ENCODE results near the gene ACVR1C.
"Not testable (repeated sequence)": the region's sequence is repeated elsewhere in the genome, so short reads cannot be mapped to it uniquely, and the experiment has no call there.

ACVR1C gene

GRCh38 chr2:157523270-157524247 is 105.1 kb downstream of the ACVR1C start:
- no peak for TF ChIP-seq POLR2AphosphoS5 (IDR thresholded peaks at IDR 0.05; ENCODE audit: low read depth, low read length)
- TF ChIP-seq POLR2A (IDR thresholded peaks at IDR 0.05; ENCODE audit: low read depth, low read length), result no peak
- TF ChIP-seq TAF1 (IDR thresholded peaks at IDR 0.05; ENCODE audit: borderline replicate concordance, low read depth, low read length), result no peak
- DNase-seq (ENCODE audit: insufficient read length) (no peak), FAIRE-seq (no peak)

- FAIRE-seq; DNase-seq (ENCODE audit: insufficient read length): not testable (repeated sequence)
Observed at GRCh38 chr2:157514966-157515365, 113.7 kb downstream of the ACVR1C start.

GRCh38 chr2:157509744-157510143 is 118.9 kb downstream of the ACVR1C start:
- DNase-seq (ENCODE audit: insufficient read length) (no peak), FAIRE-seq (no peak)
- TF ChIP-seq TAF1 (IDR thresholded peaks at IDR 0.05; ENCODE audit: borderline replicate concordance, low read depth, low read length) (no peak), POLR2AphosphoS5 (IDR thresholded peaks at IDR 0.05; ENCODE audit: low read depth, low read length) (no peak)

- TF ChIP-seq TAF1 (IDR thresholded peaks at IDR 0.05; ENCODE audit: borderline replicate concordance, low read depth, low read length) (no peak), POLR2AphosphoS5 (IDR thresholded peaks at IDR 0.05; ENCODE audit: low read depth, low read length) (no peak)
- no peak for DNase-seq (ENCODE audit: insufficient read length)
- FAIRE-seq, result peak; percentile 33
Observed at GRCh38 chr2:157508676-157509075, 120.0 kb downstream of the ACVR1C start.

GRCh38 chr2:157506586-157506985 is 122.1 kb downstream of the ACVR1C start:
- TF ChIP-seq POLR2A (IDR thresholded peaks at IDR 0.05; ENCODE audit: low read depth, low read length) (no peak), POLR2AphosphoS5 (IDR thresholded peaks at IDR 0.05; ENCODE audit: low read depth, low read length) (no peak), TAF1 (IDR thresholded peaks at IDR 0.05; ENCODE audit: borderline replicate concordance, low read depth, low read length) (no peak)
- no peak for DNase-seq (ENCODE audit: insufficient read length)
- no peak for FAIRE-seq

GRCh38 chr2:157504623-157505022 is 124.0 kb downstream of the ACVR1C start:
- no peak for TF ChIP-seq TAF1 (IDR thresholded peaks at IDR 0.05; ENCODE audit: borderline replicate concordance, low read depth, low read length)
- no peak for TF ChIP-seq POLR2A (IDR thresholded peaks at IDR 0.05; ENCODE audit: low read depth, low read length)
- FAIRE-seq (no peak), DNase-seq (ENCODE audit: insufficient read length) (no peak)

- no peak for DNase-seq (ENCODE audit: insufficient read length)
- TF ChIP-seq POLR2A (IDR thresholded peaks at IDR 0.05; ENCODE audit: low read depth, low read length), result no peak
- FAIRE-seq, result peak; percentile 5
Observed at GRCh38 chr2:157501026-157501425, 127.6 kb downstream of the ACVR1C start.

GRCh38 chr2:157500334-157500733 is 128.3 kb downstream of the ACVR1C start:
- TF ChIP-seq TAF1 (IDR thresholded peaks at IDR 0.05; ENCODE audit: borderline replicate concordance, low read depth, low read length), result no peak
- no peak for TF ChIP-seq POLR2AphosphoS5 (IDR thresholded peaks at IDR 0.05; ENCODE audit: low read depth, low read length)
- no peak for TF ChIP-seq POLR2A (IDR thresholded peaks at IDR 0.05; ENCODE audit: low read depth, low read length)
- DNase-seq (ENCODE audit: insufficient read length) (no peak), FAIRE-seq (no peak)

GRCh38 chr2:157498483-157498882 is 130.2 kb downstream of the ACVR1C start:
- FAIRE-seq (no peak), DNase-seq (ENCODE audit: insufficient read length) (no peak)
- TF ChIP-seq TAF1 (IDR thresholded peaks at IDR 0.05; ENCODE audit: borderline replicate concordance, low read depth, low read length) (no peak), POLR2AphosphoS5 (IDR thresholded peaks at IDR 0.05; ENCODE audit: low read depth, low read length) (no peak), POLR2A (IDR thresholded peaks at IDR 0.05; ENCODE audit: low read depth, low read length) (no peak)

- DNase-seq (ENCODE audit: insufficient read length), result no peak
- FAIRE-seq, result peak; percentile 90
- TF ChIP-seq POLR2A (IDR thresholded peaks at IDR 0.05; ENCODE audit: low read depth, low read length) (no peak), POLR2AphosphoS5 (IDR thresholded peaks at IDR 0.05; ENCODE audit: low read depth, low read length) (no peak), TAF1 (IDR thresholded peaks at IDR 0.05; ENCODE audit: borderline replicate concordance, low read depth, low read length) (no peak)
Observed at GRCh38 chr2:157497638-157498314, 130.9 kb downstream of the ACVR1C start.

GRCh38 chr2:157492189-157492773 is 136.4 kb downstream of the ACVR1C start:
- TF ChIP-seq POLR2A (IDR thresholded peaks at IDR 0.05; ENCODE audit: low read depth, low read length) (no peak), POLR2AphosphoS5 (IDR thresholded peaks at IDR 0.05; ENCODE audit: low read depth, low read length) (no peak), TAF1 (IDR thresholded peaks at IDR 0.05; ENCODE audit: borderline replicate concordance, low read depth, low read length) (no peak)
- DNase-seq (ENCODE audit: insufficient read length) (no peak), FAIRE-seq (peak; percentile 92)

- TF ChIP-seq TAF1 (IDR thresholded peaks at IDR 0.05; ENCODE audit: borderline replicate concordance, low read depth, low read length) (no peak), POLR2A (IDR thresholded peaks at IDR 0.05; ENCODE audit: low read depth, low read length) (no peak), POLR2AphosphoS5 (IDR thresholded peaks at IDR 0.05; ENCODE audit: low read depth, low read length) (no peak)
- FAIRE-seq, result no peak
Observed at GRCh38 chr2:157489983-157490382, 138.7 kb downstream of the ACVR1C start.

More at GRCh38 chr2:157489983-157490382, 138.7 kb downstream of the ACVR1C start:
- no peak for DNase-seq (ENCODE audit: insufficient read length)
